Vagina (tissue), 2 donors: ENCODE measurements around the gene CALU.

Source experiments
- POLR2AphosphoS5 ChIP-seq, 2 donors: sonication (generic); formaldehyde crosslinking; IDR thresholded peaks; one replicate each; pipeline ENCODE4 v1.9.0; 2017; ENCODE audit warnings: antibody characterized with exemption in 2 of 2, mild to moderate bottlenecking in 2 of 2, low read depth in 1 of 2; ENCODE audit not compliant: insufficient read depth in 1 of 2
- TF ChIP-seq, protein P1 (sequence below), 3 experiments: fragments of 450-650 bp in 2 of 3; fragments of 200-600 bp in 1 of 3; sonication (generic) in 1 of 3; IDR thresholded peaks; one replicate each; pipeline ENCODE4 v1.5.1; 2017 to 2019; ENCODE audit warnings: antibody characterized with exemption in 3 of 3, mild to moderate bottlenecking in 2 of 3, moderate library complexity in 2 of 3

GRCh38 chr7:128693373-128694015 lies 45.7 kb upstream of the CALU start:
- TF ChIP-seq POLR2AphosphoS5 (IDR thresholded peaks at IDR 0.05; ENCODE audit: insufficient read depth in 1 of 2, low read depth in 1 of 2), result no peak
- TF ChIP-seq, protein P1, sequence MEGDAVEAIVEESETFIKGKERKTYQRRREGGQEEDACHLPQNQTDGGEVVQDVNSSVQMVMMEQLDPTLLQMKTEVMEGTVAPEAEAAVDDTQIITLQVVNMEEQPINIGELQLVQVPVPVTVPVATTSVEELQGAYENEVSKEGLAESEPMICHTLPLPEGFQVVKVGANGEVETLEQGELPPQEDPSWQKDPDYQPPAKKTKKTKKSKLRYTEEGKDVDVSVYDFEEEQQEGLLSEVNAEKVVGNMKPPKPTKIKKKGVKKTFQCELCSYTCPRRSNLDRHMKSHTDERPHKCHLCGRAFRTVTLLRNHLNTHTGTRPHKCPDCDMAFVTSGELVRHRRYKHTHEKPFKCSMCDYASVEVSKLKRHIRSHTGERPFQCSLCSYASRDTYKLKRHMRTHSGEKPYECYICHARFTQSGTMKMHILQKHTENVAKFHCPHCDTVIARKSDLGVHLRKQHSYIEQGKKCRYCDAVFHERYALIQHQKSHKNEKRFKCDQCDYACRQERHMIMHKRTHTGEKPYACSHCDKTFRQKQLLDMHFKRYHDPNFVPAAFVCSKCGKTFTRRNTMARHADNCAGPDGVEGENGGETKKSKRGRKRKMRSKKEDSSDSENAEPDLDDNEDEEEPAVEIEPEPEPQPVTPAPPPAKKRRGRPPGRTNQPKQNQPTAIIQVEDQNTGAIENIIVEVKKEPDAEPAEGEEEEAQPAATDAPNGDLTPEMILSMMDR (IDR thresholded peaks at IDR 0.05), result no peak
